Measurements from ENCODE around the gene OTUD3. TPM values are rescaled to one million over a fixed set of nuclear protein-coding genes. Genes with fewer than 3 reads are reported as not detected.

OTUD3 gene
- total RNA-seq, 1 experiment from 2014 or later, result 9.7 TPM

GRCh38 chr1:19910650-19911049 is 28.5 kb downstream of the OTUD3 start:
- Histone ChIP-seq H3K27me3 (ENCODE audit: insufficient read depth, low read depth) (no peaks in the 10 kb centered on the region), H3K27ac (no peak overlapping the region), H3K4me3 (no peak overlapping the region), H3K4me1 (replicated peaks; ENCODE audit: insufficient read depth) (no peaks in the 10 kb centered on the region), H3K4me2 (no peak overlapping the region), H4K20me1 (ENCODE audit: insufficient read depth) (no peaks in the 10 kb centered on the region), H3K79me2 (ENCODE audit: low read depth) (no peaks in the 10 kb centered on the region), H3K9me3 (ENCODE audit: insufficient read depth, low read depth) (no peaks in the 10 kb centered on the region), H3K9me2 (ENCODE audit: insufficient read depth) (no peaks in the 10 kb centered on the region), H3K36me3 (ENCODE audit: low read depth) (no peaks in the 10 kb centered on the region), H2AFZ (no peak overlapping the region), H3F3A (ENCODE audit: insufficient read depth, low read depth) (no peaks in the 10 kb centered on the region)
- TF ChIP-seq EZH2 (IDR thresholded peaks at IDR 0.05; ENCODE audit: low read depth) (no peak), CTCF (conservative IDR thresholded peaks at IDR 0.05) (no peak)
- no peak for DNase-seq
- CTCF ChIA-PET, result interaction anchor here (0.6 kb wide), 1 partner anchor 263 kb away, joined by 3 read pairs; no protein-coding TSS in a partner anchor
- POLR2A ChIA-PET (ENCODE audit: unreplicated experiment), result no interaction called here
- intact Hi-C loops (cut with micrococcal nuclease; ENCODE audit: unreplicated experiment), result no loop called here
- BruUV-seq (replicated peaks), result no TSS peak

- no peak overlapping the region for H3K27ac ChIP-seq
- H3K36me3 ChIP-seq (ENCODE audit: low read depth), result no peaks in the 10 kb centered on the region
- H3K27me3 ChIP-seq (ENCODE audit: insufficient read depth, low read depth), result no peaks in the 10 kb centered on the region
- H3K4me2 ChIP-seq, result no peak overlapping the region
- intact Hi-C loops (cut with micrococcal nuclease; ENCODE audit: unreplicated experiment), result loop anchor here (1.0 to 5.0 kb wide), 3 partner anchors 234 to 575 kb away; partner anchors contain the start of gene HTR6
- ChIA-PET CTCF (interaction anchor here (0.6 to 1.0 kb wide), 2 partner anchors 235 to 287 kb away, joined by 4 to 8 read pairs; no protein-coding TSS in a partner anchor), POLR2A (ENCODE audit: unreplicated experiment) (no interaction called here)
- no peaks in the 10 kb centered on the region for H3K9me2 ChIP-seq (ENCODE audit: insufficient read depth)
- H3K79me2 ChIP-seq (ENCODE audit: low read depth), result no peaks in the 10 kb centered on the region
- H2AFZ ChIP-seq, result no peak overlapping the region
- 0 out of 2 replicates have a peak, but pooled peaks cover 4% of the 10 kb centered on the region for H3F3A ChIP-seq (ENCODE audit: insufficient read depth, low read depth)
- peak; percentile 87 for TF ChIP-seq CTCF (conservative IDR thresholded peaks at IDR 0.05)
- TF ChIP-seq EZH2 (IDR thresholded peaks at IDR 0.05; ENCODE audit: low read depth), result no peak
- no TSS peak for BruUV-seq (replicated peaks)
- no peaks in the 10 kb centered on the region for H4K20me1 ChIP-seq (ENCODE audit: insufficient read depth)
- no peak overlapping the region for H3K4me3 ChIP-seq
- H3K4me1 ChIP-seq (replicated peaks; ENCODE audit: insufficient read depth), result peaks cover 26% of the 10 kb centered on the region
- H3K9me3 ChIP-seq (ENCODE audit: insufficient read depth, low read depth), result no peaks in the 10 kb centered on the region
- peak; percentile 57 to 75 for DNase-seq
Observed at GRCh38 chr1:19918057-19918456, 35.9 kb downstream of the OTUD3 start.

- ChIA-PET POLR2A (ENCODE audit: unreplicated experiment) (interaction anchor here (0.5 to 0.6 kb wide), 2 partner anchors 275 to 705 kb away, joined by 12 to 17 read pairs; no protein-coding TSS in a partner anchor), CTCF (interaction anchor here (0.6 to 0.8 kb wide), 3 partner anchors 170 to 561 kb away, joined by 3 to 7 read pairs (median 4); no protein-coding TSS in a partner anchor)
- no peak for DNase-seq
- no peak overlapping the region for H2AFZ ChIP-seq
- no TSS peak for BruUV-seq (replicated peaks)
- no peak overlapping the region for H3K4me2 ChIP-seq
- no peaks in the 10 kb centered on the region for H3K79me2 ChIP-seq (ENCODE audit: low read depth)
- H3K27ac ChIP-seq, result no peak overlapping the region
- TF ChIP-seq EZH2 (IDR thresholded peaks at IDR 0.05; ENCODE audit: low read depth) (no peak), CTCF (conservative IDR thresholded peaks at IDR 0.05) (no peak)
- H3K9me3 ChIP-seq (ENCODE audit: insufficient read depth, low read depth), result no peaks in the 10 kb centered on the region
- H3K4me3 ChIP-seq, result no peak overlapping the region
- H3K4me1 ChIP-seq (replicated peaks; ENCODE audit: insufficient read depth), result peaks cover 48% of the 10 kb centered on the region
- no peaks in the 10 kb centered on the region for H3K27me3 ChIP-seq (ENCODE audit: insufficient read depth, low read depth)
- H3K9me2 ChIP-seq (ENCODE audit: insufficient read depth), result no peaks in the 10 kb centered on the region
- intact Hi-C loops (cut with micrococcal nuclease; ENCODE audit: unreplicated experiment), result loop anchor here (2.0 to 10.0 kb wide), 3 partner anchors 181 to 715 kb away; partner anchors contain the start of gene PINK1
- H4K20me1 ChIP-seq (ENCODE audit: insufficient read depth), result no peaks in the 10 kb centered on the region
- peaks cover 13% of the 10 kb centered on the region; the same call in 1 of the 2 replicates for H3F3A ChIP-seq (ENCODE audit: insufficient read depth, low read depth)
- no peaks in the 10 kb centered on the region for H3K36me3 ChIP-seq (ENCODE audit: low read depth)
Observed at GRCh38 chr1:19920132-19920710, 38.0 kb downstream of the OTUD3 start.

Data from PC-9 (cell line).